ENCODE measurements around the gene KCNK1. TPM values are rescaled to one million over a fixed set of nuclear protein-coding genes. Genes with fewer than 3 reads are reported as not detected.

Gene KCNK1
- total and polyA plus RNA-seq, 12 donors: 0.83 to 9.7 (median 3.7) TPM

DNA sequence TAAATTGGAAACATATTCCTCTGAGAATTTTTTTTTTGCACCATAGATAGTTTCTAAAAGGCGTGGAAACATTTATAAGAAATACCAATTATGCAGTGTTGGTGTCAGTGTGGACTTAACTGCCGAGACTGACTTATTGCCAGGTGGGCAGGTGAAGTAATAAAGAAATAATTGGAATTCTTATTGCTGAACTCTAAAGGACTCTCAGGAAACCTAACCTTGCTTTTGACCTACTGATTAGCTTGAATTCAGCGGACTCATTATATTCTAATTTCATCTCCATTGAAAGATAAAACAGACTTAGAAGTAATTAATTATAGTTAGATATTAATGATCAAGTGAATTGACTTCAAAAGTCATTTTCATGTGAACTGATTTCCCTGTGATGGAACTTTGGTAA, 26.3 kb downstream of the KCNK1 start:
- Histone ChIP-seq H3K27ac (no peak overlapping the region), H3K4me3 (no peak overlapping the region), H3K9me3 (replicated peaks in 1 of 3) (no peaks in the 10 kb centered on the region), H3K4me1 (replicated peaks in 1 of 2) (no peaks in the 10 kb centered on the region), H3K27me3 (no peaks in the 10 kb centered on the region), H3K36me3 (replicated peaks in 1 of 2) (no peaks in the 10 kb centered on the region)
- DNase-seq: no peak
- TF ChIP-seq, protein P1, sequence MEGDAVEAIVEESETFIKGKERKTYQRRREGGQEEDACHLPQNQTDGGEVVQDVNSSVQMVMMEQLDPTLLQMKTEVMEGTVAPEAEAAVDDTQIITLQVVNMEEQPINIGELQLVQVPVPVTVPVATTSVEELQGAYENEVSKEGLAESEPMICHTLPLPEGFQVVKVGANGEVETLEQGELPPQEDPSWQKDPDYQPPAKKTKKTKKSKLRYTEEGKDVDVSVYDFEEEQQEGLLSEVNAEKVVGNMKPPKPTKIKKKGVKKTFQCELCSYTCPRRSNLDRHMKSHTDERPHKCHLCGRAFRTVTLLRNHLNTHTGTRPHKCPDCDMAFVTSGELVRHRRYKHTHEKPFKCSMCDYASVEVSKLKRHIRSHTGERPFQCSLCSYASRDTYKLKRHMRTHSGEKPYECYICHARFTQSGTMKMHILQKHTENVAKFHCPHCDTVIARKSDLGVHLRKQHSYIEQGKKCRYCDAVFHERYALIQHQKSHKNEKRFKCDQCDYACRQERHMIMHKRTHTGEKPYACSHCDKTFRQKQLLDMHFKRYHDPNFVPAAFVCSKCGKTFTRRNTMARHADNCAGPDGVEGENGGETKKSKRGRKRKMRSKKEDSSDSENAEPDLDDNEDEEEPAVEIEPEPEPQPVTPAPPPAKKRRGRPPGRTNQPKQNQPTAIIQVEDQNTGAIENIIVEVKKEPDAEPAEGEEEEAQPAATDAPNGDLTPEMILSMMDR (IDR thresholded peaks at IDR 0.05): no peak
- TF ChIP-seq POLR2A (IDR thresholded peaks at IDR 0.05): no peak
- WGBS, 4 donors: 76 to 96% (median 91%) methylated on average over 3 of the region's 3 CpGs
- intact Hi-C loops (cut with DNase I): no loop called here

GRCh38 chr1:233641029-233641428, 27.1 kb downstream of the KCNK1 start:
- WGBS, 4 donors: 89 to 96% (median 91%) methylated on average over 6 of the region's 6 CpGs
- no peak overlapping the region for H3K27ac ChIP-seq

GRCh38 chr1:233647073-233647472, 33.2 kb downstream of the KCNK1 start:
- WGBS, 4 donors: 34 to 43% (median 38%) methylated on average over 4 of the region's 4 CpGs
- H3K27ac ChIP-seq: no peak overlapping the region
- DNase-seq: no peak
- no peak for TF ChIP-seq POLR2A (IDR thresholded peaks at IDR 0.05)
- TF ChIP-seq, protein P1 (IDR thresholded peaks at IDR 0.05): no peak
- intact Hi-C loops (cut with DNase I): no loop called here
- no peaks in the 10 kb centered on the region for H3K4me1 ChIP-seq (replicated peaks in 1 of 2)
- no peak overlapping the region for H3K4me3 ChIP-seq
- no peaks in the 10 kb centered on the region for H3K27me3 ChIP-seq
- no peaks in the 10 kb centered on the region for H3K36me3 ChIP-seq (replicated peaks in 1 of 2)
- no peaks in the 10 kb centered on the region for H3K9me3 ChIP-seq (replicated peaks in 1 of 3)

More at GRCh38 chr1:233641029-233641428, 27.1 kb downstream of the KCNK1 start:
- no peaks in the 10 kb centered on the region for H3K36me3 ChIP-seq (replicated peaks in 1 of 2)
- no peaks in the 10 kb centered on the region for H3K9me3 ChIP-seq (replicated peaks in 1 of 3)
- no peak for DNase-seq
- intact Hi-C loops (cut with DNase I): no loop called here
- H3K27me3 ChIP-seq: no peaks in the 10 kb centered on the region
- H3K4me3 ChIP-seq: no peak overlapping the region
- no peak for TF ChIP-seq POLR2A (IDR thresholded peaks at IDR 0.05)
- TF ChIP-seq, protein P1 (IDR thresholded peaks at IDR 0.05): no peak
- no peaks in the 10 kb centered on the region for H3K4me1 ChIP-seq (replicated peaks in 1 of 2)

- H3K27me3 ChIP-seq: no peaks in the 10 kb centered on the region
- 84 to 100% (median 88%) methylated on average over 2 of the region's 2 CpGs for WGBS, 4 donors
- intact Hi-C loops (cut with DNase I): no loop called here
- TF ChIP-seq, protein P1 (IDR thresholded peaks at IDR 0.05): no peak
- TF ChIP-seq POLR2A (IDR thresholded peaks at IDR 0.05): no peak
- DNase-seq: no peak
- no peaks in the 10 kb centered on the region for H3K4me1 ChIP-seq (replicated peaks in 1 of 2)
- no peaks in the 10 kb centered on the region for H3K36me3 ChIP-seq (replicated peaks in 1 of 2)
- H3K27ac ChIP-seq: no peak overlapping the region
- H3K9me3 ChIP-seq (replicated peaks in 1 of 3): no peaks in the 10 kb centered on the region
- H3K4me3 ChIP-seq: no peak overlapping the region
Observed at GRCh38 chr1:233647636-233648035, 33.7 kb downstream of the KCNK1 start.
